IMR-90 (cell line): ENCODE measurements around the gene CROCC2. TPM values are rescaled to one million over a fixed set of nuclear protein-coding genes. Genes with fewer than 3 reads are reported as not detected.
A peak's percentile ranks its signal among the peaks of the same experiment; 100 is the strongest.

Experiments used
- ATAC-seq: fragments of 200-7000 bp; cut with Tn5 transposase; 2 replicates; pipeline ENCODE4 v1.9.1; 2020; ENCODE audit warnings: low read depth, mild to moderate bottlenecking, moderate library complexity
- BruUV-seq: library from RNA; stranded (reverse); fragments of 400-500 nt; replicated peaks from 2 replicates; lab custom pipeline; 2021; lab: Mats Ljungman, UMichigan
- CTCF ChIA-PET: fragments of 300-600 bp; formaldehyde crosslinking; extraction: SDS; loops from one replicate; lab custom pipeline; 2021; ENCODE audit warnings: antibody characterized with exemption; lab: Yijun Ruan, JAX
- POLR2A ChIA-PET: fragments of 300-600 bp; sonication (Branson Sonifier 250); formaldehyde crosslinking; loops from one replicate; lab custom pipeline; 2022; ENCODE audit warnings: antibody characterized with exemption; ENCODE audit not compliant: unreplicated experiment; lab: Charles Lee
- DNase-seq: peaks from one replicate; pipeline ENCODE4 v3.0.0; 2013
- H2AFZ ChIP-seq: replicated peaks from 2 replicates; pipeline ENCODE3; 2013; ENCODE audit warnings: low read length, mild to moderate bottlenecking; ENCODE audit not compliant: poor library complexity
- H2AK5ac ChIP-seq: 2 replicates; pipeline ENCODE4 v1.6.1; 2013; ENCODE audit warnings: low read depth, low read length, inconsistent platforms
- H2AK9ac ChIP-seq: replicated peaks from 2 replicates; pipeline ENCODE3; 2013; ENCODE audit warnings: mild to moderate bottlenecking, low read depth, low read length, moderate library complexity; ENCODE audit not compliant: poor library complexity
- H2BK120ac ChIP-seq: 2 replicates; pipeline ENCODE4 v1.6.1; 2013; ENCODE audit warnings: low read depth, low read length, inconsistent platforms
- H2BK15ac ChIP-seq: 3 replicates; pipeline ENCODE4 v1.6.1; 2013; ENCODE audit warnings: low read depth, low read length, inconsistent platforms
- H2BK20ac ChIP-seq: 2 replicates; pipeline ENCODE4 v1.6.1; 2013; ENCODE audit warnings: low read depth, mild to moderate bottlenecking, inconsistent platforms, low read length, moderate library complexity
- H2BK5ac ChIP-seq: 2 replicates; pipeline ENCODE4 v1.6.1; 2013; ENCODE audit warnings: mild to moderate bottlenecking, low read depth, low read length, inconsistent platforms; ENCODE audit not compliant: poor library complexity, severe bottlenecking
- H3K14ac ChIP-seq: replicated peaks from 2 replicates; pipeline ENCODE4 v1.6.1; 2013; ENCODE audit warnings: low read depth, low read length, inconsistent platforms
- H3K18ac ChIP-seq: 2 replicates; pipeline ENCODE4 v1.6.1; 2013; ENCODE audit warnings: low read depth, low read length, control low read depth
- H3K23ac ChIP-seq: 2 replicates; pipeline ENCODE4 v1.6.1; 2013; ENCODE audit warnings: low read depth, low read length, inconsistent platforms
- H3K27ac ChIP-seq: 2 replicates; pipeline ENCODE4 v1.5.1; 2013; ENCODE audit warnings: mild to moderate bottlenecking, control low read depth, low read length; ENCODE audit not compliant: insufficient read depth
- H3K27me3 ChIP-seq: 2 replicates; pipeline ENCODE4 v1.6.1; 2013; ENCODE audit warnings: low read length; ENCODE audit not compliant: control insufficient read depth, insufficient read depth
- H3K36me3 ChIP-seq: 2 replicates; pipeline ENCODE4 v1.6.1; 2013; ENCODE audit warnings: low read length, mixed read lengths; ENCODE audit not compliant: control insufficient read depth, insufficient read depth
- H3K4ac ChIP-seq: 2 replicates; pipeline ENCODE4 v1.6.1; 2013; ENCODE audit warnings: low read depth, low read length, inconsistent platforms
- H3K4me1 ChIP-seq: 2 replicates; pipeline ENCODE4 v1.6.1; 2013; ENCODE audit warnings: low read length, mixed read lengths; ENCODE audit not compliant: control insufficient read depth, insufficient read depth
- H3K4me2 ChIP-seq: 2 replicates; pipeline ENCODE4 v1.6.1; 2013; ENCODE audit warnings: low read depth, mild to moderate bottlenecking, control low read depth, low read length, moderate library complexity
- H3K4me3 ChIP-seq: 2 replicates; pipeline ENCODE4 v1.5.1; 2013; ENCODE audit warnings: low read depth, mild to moderate bottlenecking, control low read depth, low read length, moderate library complexity; ENCODE audit not compliant: insufficient read depth
- H3K56ac ChIP-seq: 2 replicates; pipeline ENCODE4 v1.6.1; 2013; ENCODE audit warnings: low read length, inconsistent platforms; ENCODE audit not compliant: insufficient read depth; ENCODE audit errors: extremely low read depth
- H3K79me1 ChIP-seq, 2 experiments: 2 replicates each; pipeline ENCODE4 v1.6.1; 2013; ENCODE audit warnings: low read length in 2 of 2, inconsistent platforms in 1 of 2, low read depth in 1 of 2
- H3K9ac ChIP-seq: 2 replicates; pipeline ENCODE4 v1.6.1; 2013; ENCODE audit warnings: low read depth, low read length, control low read depth
- H3K9me1 ChIP-seq: 2 replicates; pipeline ENCODE4 v1.6.1; 2013; ENCODE audit warnings: low read length, inconsistent platforms; ENCODE audit not compliant: insufficient read depth
- H3K9me3 ChIP-seq: 2 replicates; pipeline ENCODE4 v1.6.1; 2013; ENCODE audit warnings: low read length; ENCODE audit not compliant: control insufficient read depth, insufficient read depth
- H4K20me1 ChIP-seq: 2 replicates; pipeline ENCODE4 v1.6.1; 2013; ENCODE audit warnings: low read length, inconsistent platforms; ENCODE audit not compliant: insufficient read depth
- H4K5ac ChIP-seq: 2 replicates; pipeline ENCODE4 v1.6.1; 2013; ENCODE audit warnings: mild to moderate bottlenecking, low read depth, low read length, control low read depth
- H4K8ac ChIP-seq, 2 experiments: 2 replicates each; pipeline ENCODE4 v1.6.1; 2013; ENCODE audit warnings: low read depth in 2 of 2, low read length in 2 of 2, control low read depth in 1 of 2, inconsistent platforms in 1 of 2
- H4K91ac ChIP-seq: 2 replicates; pipeline ENCODE4 v1.6.1; 2013; ENCODE audit warnings: low read depth, low read length, inconsistent platforms; ENCODE audit not compliant: insufficient read depth
- FOS ChIP-seq: fragments of 150-350 bp; IDR thresholded peaks from 2 replicates; pipeline ENCODE4 v1.6.1; 2016; ENCODE audit warnings: low read depth, low read length
- MAZ ChIP-seq: IDR thresholded peaks from 2 replicates; pipeline ENCODE4 v1.6.1; 2012; ENCODE audit warnings: low read depth, mild to moderate bottlenecking, low read length, improper control_type of control experiment, moderate library complexity, borderline replicate concordance
- MXI1 ChIP-seq: IDR thresholded peaks from 2 replicates; pipeline ENCODE4 v1.6.1; 2012; ENCODE audit warnings: low read depth, mild to moderate bottlenecking, low read length, moderate library complexity, borderline replicate concordance
- WGBS, 2 experiments: methylation state at CpG; one replicate each; pipeline versions ENCODE4 v1.1.5 to v1.1.7; 2013; ENCODE audit warnings: missing lambda C conversion rate in 2 of 2; ENCODE audit not compliant: insufficient read length in 1 of 2; ENCODE audit errors: extremely low coverage in 2 of 2; 5-methylcytosine and 5-hydroxymethylcytosine counted together
- dilution Hi-C: fragments of 300-500 bp; cut with HindIII; formaldehyde crosslinking; loops from one replicate; pipeline ENCODE4 v1.14.3; 2018; ENCODE audit warnings: low sequenced_read_pairs; ENCODE audit not compliant: unreplicated experiment
- in situ Hi-C: fragments of 300-500 bp; cut with MboI; formaldehyde crosslinking; loops from 3 replicates; pipeline ENCODE4 v1.14.3; 2019; ENCODE audit warnings: low sequenced_read_pairs, inconsistent platforms, mixed read lengths
- intact Hi-C: fragments of 100-400 bp; cut with micrococcal nuclease; formaldehyde crosslinking; loops from 2 replicates; pipeline ENCODE4 v1.10.0; 2022
- polyA plus RNA-seq, 3 experiments: library from polyadenylated mRNA; depleted of rRNA; stranded (reverse); fragments of >200 nt; gene quantifications; 2 replicates each; pipeline ENCODE4 v1.2.3, GENCODE V29; 2012; ENCODE audit warnings: low replicate concordance in 1 of 3
- total RNA-seq: library from RNA; depleted of rRNA; stranded (reverse); fragments of >200 nt; gene quantifications from 2 replicates; pipeline ENCODE4 v1.2.3, GENCODE V29; 2012

The CROCC2 gene
- total and polyA plus RNA-seq, 2 of the 4 experiments (the other 2 are of a cell fraction), result not detected

DNA sequence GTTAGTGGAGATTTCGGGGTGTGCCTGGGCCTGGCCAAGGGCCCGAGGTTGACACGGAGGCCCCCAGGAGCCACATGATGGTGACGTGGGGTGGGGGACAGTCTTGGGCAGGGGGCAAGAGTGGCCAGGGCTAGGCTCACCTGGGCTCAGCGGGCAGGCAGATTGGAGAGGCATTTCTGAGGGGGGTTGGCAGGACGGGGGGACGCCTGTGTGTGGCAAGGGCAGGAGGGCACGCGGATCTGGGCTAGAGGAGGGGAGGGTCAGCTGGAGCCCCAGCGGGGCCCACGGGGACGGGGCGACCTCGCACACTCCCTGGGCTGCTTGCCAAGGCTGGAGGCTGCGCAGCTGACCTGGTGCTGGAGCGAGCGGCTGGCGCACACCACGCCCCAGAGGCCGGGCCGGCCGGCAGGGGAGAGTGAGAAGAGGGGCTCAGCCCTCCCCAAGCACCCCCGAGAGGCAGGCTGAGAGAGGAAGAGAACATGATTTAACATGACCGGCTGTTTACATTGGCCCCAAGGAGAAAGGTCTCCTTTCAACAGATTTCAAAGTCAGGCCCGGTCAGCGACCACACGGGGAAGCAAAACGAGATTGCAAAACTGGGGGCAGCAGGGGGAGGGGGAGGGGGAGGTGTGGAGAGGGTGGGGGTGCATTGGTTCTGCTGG, 54.3 kb downstream of the CROCC2 start:
- H3K23ac ChIP-seq, result no peak overlapping the region
- H3K9me3 ChIP-seq, result no peaks in the 10 kb centered on the region
- ChIA-PET POLR2A (no interaction called here), CTCF (no interaction called here)
- peak; percentile 52 for ATAC-seq
- no peaks in the 10 kb centered on the region for H3K79me1 ChIP-seq
- H3K4ac ChIP-seq, result no peak overlapping the region
- H2AFZ ChIP-seq, result peak overlapping the region; percentile 43
- dilution Hi-C loops (no loop called here), in situ Hi-C loops (no loop called here), intact Hi-C loops (no loop called here)
- H3K56ac ChIP-seq, result no peak overlapping the region
- H4K91ac ChIP-seq, result no peak overlapping the region
- H4K20me1 ChIP-seq, result no peaks in the 10 kb centered on the region
- H3K4me3 ChIP-seq, result no peak overlapping the region
- no peak overlapping the region for H3K14ac ChIP-seq
- no peak overlapping the region for H2BK5ac ChIP-seq
- no peak overlapping the region for H2BK15ac ChIP-seq
- no peak overlapping the region; the same call in 1 of the 2 replicates for H3K4me2 ChIP-seq
- BruUV-seq, result no TSS peak
- H2BK120ac ChIP-seq, result 0 out of 2 replicates have a peak overlapping the region, but pooled peaks have one; percentile 40
- H3K27ac ChIP-seq, result peak overlapping the region; percentile 48; the same call in 1 of the 2 replicates
- 0 out of 2 replicates have a peak overlapping the region, but pooled peaks have one; percentile 24 for H2BK20ac ChIP-seq
- TF ChIP-seq MXI1 (no peak), MAZ (no peak), FOS (no peak)
- no peak overlapping the region for H4K8ac ChIP-seq
- peak; percentile 6 for DNase-seq
- no peaks in the 10 kb centered on the region for H3K36me3 ChIP-seq
- H2AK5ac ChIP-seq, result peak overlapping the region; percentile 15
- WGBS, 2 experiments, result 16% methylated on average over 11 of the region's 28 CpGs; no CpG with 5 or more reads in 1 of the 2 experiments
- peaks cover 32% of the 10 kb centered on the region; the same call in 1 of the 2 replicates for H3K4me1 ChIP-seq
- peak overlapping the region; percentile 33; the same call in 1 of the 2 replicates for H3K18ac ChIP-seq
- H2AK9ac ChIP-seq, result no peak overlapping the region
- peaks cover 12% of the 10 kb centered on the region; the same call in 1 of the 2 replicates for H3K27me3 ChIP-seq
- peaks cover 10% of the 10 kb centered on the region for H3K9me1 ChIP-seq
- H4K5ac ChIP-seq, result peak overlapping the region; percentile 32; the same call in 1 of the 2 replicates
- no peak overlapping the region for H3K9ac ChIP-seq
